ENCODE data around the gene XXYLT1. TPM values are rescaled to one million over a fixed set of nuclear protein-coding genes. Genes with fewer than 3 reads are reported as not detected.
A peak's percentile ranks its signal among the peaks of the same experiment; 100 is the strongest.

The XXYLT1 gene
- total and polyA plus RNA-seq, 9 of the 15 experiments (the other 6 are each of a cell fraction or from before 2014, with no cell fraction given): 1.9 to 18.9 (median 15.0) TPM

GRCh38 chr3:195150181-195151118 is 120.5 kb downstream of the XXYLT1 start (continued):
- peak; percentile 25; the same call in 1 of the 2 replicates for TF ChIP-seq FOXJ2 (tag; IDR thresholded peaks at IDR 0.05)
- TF ChIP-seq ZNF143 (CRISPR knock-in tag; IDR thresholded peaks at IDR 0.05): 0 out of 2 replicates have a peak, but pooled peaks have one; percentile 41
- TF ChIP-seq DIDO1 (tag; IDR thresholded peaks at IDR 0.05; ENCODE audit: low read depth): peak; percentile 54; the same call in 1 of the 2 replicates
- peak; percentile 99 for TF ChIP-seq ELF4 (CRISPR knock-in tag; IDR thresholded peaks at IDR 0.05)
- no peak for TF ChIP-seq ZNF668 (CRISPR knock-in tag; IDR thresholded peaks at IDR 0.05)
- no peak for TF ChIP-seq ZBTB9 (CRISPR knock-in tag; IDR thresholded peaks at IDR 0.05)
- no peak for TF ChIP-seq FOXA1 (IDR thresholded peaks at IDR 0.05; ENCODE audit: borderline replicate concordance)
- TF ChIP-seq SMARCE1 (IDR thresholded peaks at IDR 0.05): peak; percentile 81
- TF ChIP-seq RBM15 (IDR thresholded peaks at IDR 0.05; ENCODE audit: insufficient read depth, low read length): no peak
- TF ChIP-seq MYBL2 (IDR thresholded peaks at IDR 0.05; ENCODE audit: low read depth): peak; percentile 10; the same call in 1 of the 2 replicates
- no peak for TF ChIP-seq MYBL2 (CRISPR knock-in tag; IDR thresholded peaks at IDR 0.05; ENCODE audit: borderline replicate concordance)
- TF ChIP-seq, protein P1, sequence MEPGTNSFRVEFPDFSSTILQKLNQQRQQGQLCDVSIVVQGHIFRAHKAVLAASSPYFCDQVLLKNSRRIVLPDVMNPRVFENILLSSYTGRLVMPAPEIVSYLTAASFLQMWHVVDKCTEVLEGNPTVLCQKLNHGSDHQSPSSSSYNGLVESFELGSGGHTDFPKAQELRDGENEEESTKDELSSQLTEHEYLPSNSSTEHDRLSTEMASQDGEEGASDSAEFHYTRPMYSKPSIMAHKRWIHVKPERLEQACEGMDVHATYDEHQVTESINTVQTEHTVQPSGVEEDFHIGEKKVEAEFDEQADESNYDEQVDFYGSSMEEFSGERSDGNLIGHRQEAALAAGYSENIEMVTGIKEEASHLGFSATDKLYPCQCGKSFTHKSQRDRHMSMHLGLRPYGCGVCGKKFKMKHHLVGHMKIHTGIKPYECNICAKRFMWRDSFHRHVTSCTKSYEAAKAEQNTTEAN (CRISPR knock-in tag; IDR thresholded peaks at IDR 0.05): no peak
- no peak for TF ChIP-seq ZNF133 (CRISPR knock-in tag; IDR thresholded peaks at IDR 0.05)
- TF ChIP-seq, protein P2, sequence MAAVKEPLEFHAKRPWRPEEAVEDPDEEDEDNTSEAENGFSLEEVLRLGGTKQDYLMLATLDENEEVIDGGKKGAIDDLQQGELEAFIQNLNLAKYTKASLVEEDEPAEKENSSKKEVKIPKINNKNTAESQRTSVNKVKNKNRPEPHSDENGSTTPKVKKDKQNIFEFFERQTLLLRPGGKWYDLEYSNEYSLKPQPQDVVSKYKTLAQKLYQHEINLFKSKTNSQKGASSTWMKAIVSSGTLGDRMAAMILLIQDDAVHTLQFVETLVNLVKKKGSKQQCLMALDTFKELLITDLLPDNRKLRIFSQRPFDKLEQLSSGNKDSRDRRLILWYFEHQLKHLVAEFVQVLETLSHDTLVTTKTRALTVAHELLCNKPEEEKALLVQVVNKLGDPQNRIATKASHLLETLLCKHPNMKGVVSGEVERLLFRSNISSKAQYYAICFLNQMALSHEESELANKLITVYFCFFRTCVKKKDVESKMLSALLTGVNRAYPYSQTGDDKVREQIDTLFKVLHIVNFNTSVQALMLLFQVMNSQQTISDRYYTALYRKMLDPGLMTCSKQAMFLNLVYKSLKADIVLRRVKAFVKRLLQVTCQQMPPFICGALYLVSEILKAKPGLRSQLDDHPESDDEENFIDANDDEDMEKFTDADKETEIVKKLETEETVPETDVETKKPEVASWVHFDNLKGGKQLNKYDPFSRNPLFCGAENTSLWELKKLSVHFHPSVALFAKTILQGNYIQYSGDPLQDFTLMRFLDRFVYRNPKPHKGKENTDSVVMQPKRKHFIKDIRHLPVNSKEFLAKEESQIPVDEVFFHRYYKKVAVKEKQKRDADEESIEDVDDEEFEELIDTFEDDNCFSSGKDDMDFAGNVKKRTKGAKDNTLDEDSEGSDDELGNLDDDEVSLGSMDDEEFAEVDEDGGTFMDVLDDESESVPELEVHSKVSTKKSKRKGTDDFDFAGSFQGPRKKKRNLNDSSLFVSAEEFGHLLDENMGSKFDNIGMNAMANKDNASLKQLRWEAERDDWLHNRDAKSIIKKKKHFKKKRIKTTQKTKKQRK (IDR thresholded peaks at IDR 0.05; ENCODE audit: borderline replicate concordance, low read depth, low read length): no peak
- TF ChIP-seq KDM4B (IDR thresholded peaks at IDR 0.05; ENCODE audit: borderline replicate concordance in 2 of 2, low read depth in 1 of 2): no peak
- no peak for TF ChIP-seq ARID4B (CRISPR knock-in tag; IDR thresholded peaks at IDR 0.05)

Measured in K562 (cell line).